DND-41 (cell line): ENCODE results near the gene RBMS1.

Source experiments
- ATAC-seq: fragments of 200-7000 bp; cut with Tn5 transposase; 3 replicates; pipeline ENCODE4 v1.9.1; 2021; ENCODE audit warnings: low read depth; ENCODE audit not compliant: insufficient read depth
- DNase-seq: peaks from one replicate; pipeline ENCODE4 v3.0.0-alpha.2; 2020
- H2AFZ ChIP-seq: 2 replicates; pipeline ENCODE4 v1.6.0; 2012; ENCODE audit warnings: low read depth, low read length
- H3K27ac ChIP-seq: 2 replicates; pipeline ENCODE4 v1.5.1; 2012; ENCODE audit warnings: low read length, inconsistent platforms
- H3K27me3 ChIP-seq: fragments of 200-600 bp; sonication (generic); 2 replicates; pipeline ENCODE4 v1.6.0; 2012; ENCODE audit warnings: low read length, mild to moderate bottlenecking, inconsistent platforms; ENCODE audit not compliant: insufficient read depth, poor library complexity
- H3K36me3 ChIP-seq: 2 replicates; pipeline ENCODE4 v1.5.1; 2012; ENCODE audit warnings: low read length, inconsistent platforms; ENCODE audit not compliant: insufficient read depth
- H3K4me1 ChIP-seq: 2 replicates; pipeline ENCODE4 v1.5.1; 2012; ENCODE audit warnings: mild to moderate bottlenecking, low read length; ENCODE audit not compliant: insufficient read depth
- H3K4me2 ChIP-seq: 2 replicates; pipeline ENCODE4 v1.6.0; 2012; ENCODE audit warnings: mild to moderate bottlenecking, moderate library complexity, low read length, inconsistent platforms; ENCODE audit not compliant: insufficient read depth
- H3K4me3 ChIP-seq, 2 experiments: fragments of 200-600 bp in 1 of 2; shearing (Covaris generic) in 1 of 2; 2 replicates each; pipeline ENCODE4 v1.5.1; 2012 to 2016; ENCODE audit warnings: inconsistent platforms in 2 of 2, low read length in 2 of 2, mild to moderate bottlenecking in 2 of 2, low read depth in 1 of 2, moderate library complexity in 1 of 2
- H3K79me2 ChIP-seq: 2 replicates; pipeline ENCODE4 v1.6.0; 2012; ENCODE audit warnings: low read length, inconsistent platforms; ENCODE audit not compliant: insufficient read depth
- H3K9ac ChIP-seq: 2 replicates; pipeline ENCODE4 v1.6.0; 2012; ENCODE audit warnings: low read depth, mild to moderate bottlenecking, inconsistent platforms, low read length, moderate library complexity
- H3K9me3 ChIP-seq: 2 replicates; pipeline ENCODE4 v1.5.1; 2012; ENCODE audit warnings: low read length, moderate library complexity, mild to moderate bottlenecking, inconsistent platforms; ENCODE audit not compliant: insufficient read depth, severe bottlenecking
- H4K20me1 ChIP-seq: 2 replicates; pipeline ENCODE4 v1.6.0; 2012; ENCODE audit warnings: low read length; ENCODE audit not compliant: insufficient read depth
- EZH2 ChIP-seq: IDR thresholded peaks from 3 replicates; pipeline ENCODE4 v1.6.1; 2012; ENCODE audit warnings: borderline replicate concordance, low read depth, mild to moderate bottlenecking, moderate library complexity, low read length, inconsistent platforms; ENCODE audit not compliant: severe bottlenecking
- TF ChIP-seq, protein P1 (sequence below): IDR thresholded peaks from 2 replicates; pipeline ENCODE4 v1.5.1; 2012; ENCODE audit warnings: borderline replicate concordance, low read length, moderate library complexity, mild to moderate bottlenecking; ENCODE audit not compliant: poor library complexity, severe bottlenecking; ENCODE audit errors: extremely low read depth

RBMS1 gene

DNA sequence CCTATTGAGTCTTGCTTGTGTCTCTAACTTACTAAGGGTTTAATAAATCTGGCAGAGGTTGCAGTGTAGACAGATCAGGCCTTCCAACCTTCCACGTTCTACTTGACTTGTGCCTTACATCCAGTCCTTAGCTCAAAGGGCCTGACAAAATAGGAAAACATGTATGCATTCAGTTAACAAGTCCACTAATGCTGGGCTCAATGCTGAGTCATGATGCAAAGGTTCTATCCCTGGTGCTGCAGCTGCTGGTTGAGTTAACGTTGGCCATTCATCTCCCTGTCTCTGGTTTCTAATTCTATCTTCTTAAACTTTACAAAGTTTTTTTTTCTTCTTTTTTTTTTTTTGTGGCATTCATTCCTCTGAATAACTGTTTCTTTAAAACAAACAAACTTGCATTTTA, 247.3 kb downstream of the RBMS1 start:
- no peaks in the 10 kb centered on the region for H3K9me3 ChIP-seq
- H3K27me3 ChIP-seq: no peaks in the 10 kb centered on the region
- H3K36me3 ChIP-seq: no peaks in the 10 kb centered on the region
- no peaks in the 10 kb centered on the region for H3K4me1 ChIP-seq
- TF ChIP-seq, protein P1, sequence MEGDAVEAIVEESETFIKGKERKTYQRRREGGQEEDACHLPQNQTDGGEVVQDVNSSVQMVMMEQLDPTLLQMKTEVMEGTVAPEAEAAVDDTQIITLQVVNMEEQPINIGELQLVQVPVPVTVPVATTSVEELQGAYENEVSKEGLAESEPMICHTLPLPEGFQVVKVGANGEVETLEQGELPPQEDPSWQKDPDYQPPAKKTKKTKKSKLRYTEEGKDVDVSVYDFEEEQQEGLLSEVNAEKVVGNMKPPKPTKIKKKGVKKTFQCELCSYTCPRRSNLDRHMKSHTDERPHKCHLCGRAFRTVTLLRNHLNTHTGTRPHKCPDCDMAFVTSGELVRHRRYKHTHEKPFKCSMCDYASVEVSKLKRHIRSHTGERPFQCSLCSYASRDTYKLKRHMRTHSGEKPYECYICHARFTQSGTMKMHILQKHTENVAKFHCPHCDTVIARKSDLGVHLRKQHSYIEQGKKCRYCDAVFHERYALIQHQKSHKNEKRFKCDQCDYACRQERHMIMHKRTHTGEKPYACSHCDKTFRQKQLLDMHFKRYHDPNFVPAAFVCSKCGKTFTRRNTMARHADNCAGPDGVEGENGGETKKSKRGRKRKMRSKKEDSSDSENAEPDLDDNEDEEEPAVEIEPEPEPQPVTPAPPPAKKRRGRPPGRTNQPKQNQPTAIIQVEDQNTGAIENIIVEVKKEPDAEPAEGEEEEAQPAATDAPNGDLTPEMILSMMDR: no peak
- ATAC-seq (no peak), DNase-seq (no peak)
- no peaks in the 10 kb centered on the region for H3K79me2 ChIP-seq
- no peak overlapping the region for H3K4me3 ChIP-seq
- H4K20me1 ChIP-seq: no peaks in the 10 kb centered on the region
- H2AFZ ChIP-seq: no peak overlapping the region
- H3K9ac ChIP-seq: no peak overlapping the region
- no peak overlapping the region for H3K27ac ChIP-seq
- H3K4me2 ChIP-seq: no peak overlapping the region

GRCh38 chr2:160245614-160246155, 247.9 kb downstream of the RBMS1 start:
- TF ChIP-seq, protein P1: no peak
- TF ChIP-seq EZH2: no peak
- ATAC-seq: no peak
- no peaks in the 10 kb centered on the region for H3K9me3 ChIP-seq

GRCh38 chr2:160242893-160243564, 250.6 kb downstream of the RBMS1 start:
- Histone ChIP-seq H3K27ac (no peak overlapping the region), H3K4me3 (no peak overlapping the region), H2AFZ (no peak overlapping the region), H3K9ac (no peak overlapping the region), H3K36me3 (no peaks in the 10 kb centered on the region), H3K4me2 (no peak overlapping the region), H3K9me3 (no peaks in the 10 kb centered on the region), H3K27me3 (no peaks in the 10 kb centered on the region), H3K4me1 (no peaks in the 10 kb centered on the region), H3K79me2 (no peaks in the 10 kb centered on the region), H4K20me1 (no peaks in the 10 kb centered on the region)
- DNase-seq: no peak
- no peak for ATAC-seq
- TF ChIP-seq, protein P1: no peak
- TF ChIP-seq EZH2: no peak

More at GRCh38 chr2:160245614-160246155, 247.9 kb downstream of the RBMS1 start:
- Histone ChIP-seq H4K20me1 (no peaks in the 10 kb centered on the region), H3K36me3 (no peaks in the 10 kb centered on the region), H3K4me1 (no peaks in the 10 kb centered on the region), H3K4me3 (no peak overlapping the region), H3K4me2 (no peak overlapping the region), H3K9ac (no peak overlapping the region), H3K27ac (no peak overlapping the region), H2AFZ (no peak overlapping the region), H3K27me3 (no peaks in the 10 kb centered on the region), H3K79me2 (no peaks in the 10 kb centered on the region)
- DNase-seq: no peak
